ENCODE data around the gene ACKR3. TPM values are rescaled to one million over a fixed set of nuclear protein-coding genes. Genes with fewer than 3 reads are reported as not detected.
A peak's percentile ranks its signal among the peaks of the same experiment; 100 is the strongest.

The ACKR3 gene
- total RNA-seq, 4 donors from 2014 or later = 32.4 to 88.7 (median 55.0) TPM

DNA sequence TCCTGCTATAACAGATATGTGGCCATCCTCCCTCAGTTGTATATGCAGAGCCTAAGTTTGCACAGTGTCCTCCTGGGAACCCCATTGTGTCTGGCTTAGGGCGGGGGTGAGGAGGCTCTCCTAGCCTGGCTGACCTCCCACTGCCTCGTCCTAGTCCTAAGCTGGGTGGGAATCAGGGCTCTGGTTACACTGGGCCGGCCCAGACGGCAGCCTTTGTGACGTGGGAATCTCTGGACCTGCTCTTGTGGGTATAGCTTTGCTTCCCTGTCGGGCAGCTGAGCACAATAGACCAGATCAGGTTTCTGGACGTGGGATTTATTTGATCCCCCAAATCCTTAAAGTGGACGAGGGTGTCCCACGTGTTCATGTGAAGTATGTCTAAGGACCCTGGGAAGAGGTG is 2.9 kb downstream of the ACKR3 start:
- TF ChIP-seq, protein P1, sequence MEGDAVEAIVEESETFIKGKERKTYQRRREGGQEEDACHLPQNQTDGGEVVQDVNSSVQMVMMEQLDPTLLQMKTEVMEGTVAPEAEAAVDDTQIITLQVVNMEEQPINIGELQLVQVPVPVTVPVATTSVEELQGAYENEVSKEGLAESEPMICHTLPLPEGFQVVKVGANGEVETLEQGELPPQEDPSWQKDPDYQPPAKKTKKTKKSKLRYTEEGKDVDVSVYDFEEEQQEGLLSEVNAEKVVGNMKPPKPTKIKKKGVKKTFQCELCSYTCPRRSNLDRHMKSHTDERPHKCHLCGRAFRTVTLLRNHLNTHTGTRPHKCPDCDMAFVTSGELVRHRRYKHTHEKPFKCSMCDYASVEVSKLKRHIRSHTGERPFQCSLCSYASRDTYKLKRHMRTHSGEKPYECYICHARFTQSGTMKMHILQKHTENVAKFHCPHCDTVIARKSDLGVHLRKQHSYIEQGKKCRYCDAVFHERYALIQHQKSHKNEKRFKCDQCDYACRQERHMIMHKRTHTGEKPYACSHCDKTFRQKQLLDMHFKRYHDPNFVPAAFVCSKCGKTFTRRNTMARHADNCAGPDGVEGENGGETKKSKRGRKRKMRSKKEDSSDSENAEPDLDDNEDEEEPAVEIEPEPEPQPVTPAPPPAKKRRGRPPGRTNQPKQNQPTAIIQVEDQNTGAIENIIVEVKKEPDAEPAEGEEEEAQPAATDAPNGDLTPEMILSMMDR (IDR thresholded peaks at IDR 0.05) = no peak
- no peak for TF ChIP-seq EP300 (IDR thresholded peaks at IDR 0.05)
- TF ChIP-seq POLR2A (IDR thresholded peaks at IDR 0.05) = peak in 1 of 2 donors; percentile 22
- DNase-seq (ENCODE audit: low spot score in 2 of 2) = no peak
- Histone ChIP-seq H3K27ac (peak overlapping the region; percentile 38 to 94 (median 66)), H3K36me3 (no peaks in the 10 kb centered on the region), H3K4me3 (peak overlapping the region; percentile 22 to 61 (median 38)), H3K9me3 (no peaks in the 10 kb centered on the region), H3K4me1 (peaks cover 0 to 78% (median 34%) of the 10 kb centered on the region in 4 donors), H3K27me3 (no peaks in the 10 kb centered on the region)
- WGBS, 2 donors = 14 to 26% methylated on average over 9 of the region's 9 CpGs

DNA sequence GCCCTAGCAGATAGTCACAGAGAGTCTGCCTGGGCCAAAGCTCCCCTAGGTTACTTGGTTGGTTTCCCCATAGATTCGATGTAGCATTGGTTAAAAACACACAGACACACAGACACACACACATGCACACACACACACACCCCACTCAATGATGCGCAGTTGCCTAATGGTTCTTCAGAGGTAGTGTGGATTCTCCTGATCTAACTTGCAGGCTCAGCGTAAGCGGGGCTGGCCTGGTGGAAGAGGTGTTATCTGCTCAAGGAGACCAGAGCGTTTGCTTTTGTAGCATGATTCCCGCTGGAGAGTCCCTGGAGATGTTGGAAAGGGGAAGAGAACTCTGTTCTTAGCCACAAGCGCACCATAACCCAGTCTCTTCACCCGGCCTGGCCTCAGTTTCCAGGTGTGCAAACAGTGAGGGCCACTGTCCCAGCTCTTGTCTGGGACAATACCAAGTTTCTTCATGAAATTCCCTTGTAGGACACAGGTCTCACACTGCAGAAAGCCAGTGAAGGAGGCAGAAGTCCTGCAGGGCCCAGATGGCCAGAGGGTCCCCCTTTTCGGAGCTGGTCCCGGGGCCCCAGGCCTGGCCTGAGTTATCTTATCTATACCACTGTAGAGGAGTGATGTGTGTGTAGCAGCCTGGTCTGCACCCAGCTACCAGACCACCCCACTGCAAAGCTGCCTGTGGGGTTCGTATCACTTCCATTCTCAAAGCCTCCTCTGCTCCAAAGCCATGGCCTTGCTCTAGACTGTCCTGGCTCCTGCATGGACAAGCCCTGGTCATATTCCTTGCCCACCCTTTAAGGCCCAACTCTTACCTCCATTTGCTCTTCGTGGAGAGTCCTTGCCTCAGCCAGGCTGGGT is 3.7 kb downstream of the ACKR3 start:
- WGBS, 2 donors = 80% methylated on average over 12 of the region's 12 CpGs
- H3K27ac ChIP-seq = peak overlapping the region in 3 of 4 donors; percentile 38 to 94 (median 91)
- H3K36me3 ChIP-seq = no peaks in the 10 kb centered on the region
- no peak for DNase-seq (ENCODE audit: low spot score in 2 of 2)
- TF ChIP-seq POLR2A (IDR thresholded peaks at IDR 0.05) (no peak), EP300 (IDR thresholded peaks at IDR 0.05) (no peak)
- TF ChIP-seq, protein P1 (IDR thresholded peaks at IDR 0.05) = no peak
- H3K4me3 ChIP-seq = peak overlapping the region; percentile 22 to 61 (median 38)
- no peaks in the 10 kb centered on the region for H3K9me3 ChIP-seq
- H3K4me1 ChIP-seq = peaks cover 0 to 78% (median 38%) of the 10 kb centered on the region in 4 donors
- H3K27me3 ChIP-seq = no peaks in the 10 kb centered on the region

DNA sequence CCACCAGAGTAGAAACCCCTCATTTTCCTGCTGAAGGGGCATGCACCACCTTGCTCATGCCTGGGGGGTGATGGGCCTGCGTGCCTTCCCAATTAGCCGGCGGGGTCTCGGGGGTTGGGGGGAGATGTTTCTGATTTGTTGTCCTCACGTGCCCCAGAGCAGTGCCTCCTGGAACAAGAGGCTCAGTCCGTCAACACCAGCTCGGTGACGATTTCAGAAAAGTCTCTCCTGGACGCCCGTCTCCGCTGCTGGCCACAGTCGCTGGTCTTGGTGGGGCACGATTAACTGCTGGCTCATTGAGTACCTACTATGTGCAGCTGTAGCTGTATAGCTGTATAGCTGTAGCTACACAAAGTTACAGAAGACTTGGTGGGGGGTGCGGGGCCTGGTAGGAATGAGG is 4.4 kb downstream of the ACKR3 start:
- peak overlapping the region in 2 of 4 donors; percentile 8 to 61 for H3K4me3 ChIP-seq
- TF ChIP-seq EP300 (IDR thresholded peaks at IDR 0.05) (no peak), POLR2A (IDR thresholded peaks at IDR 0.05) (no peak)
- TF ChIP-seq, protein P1 (IDR thresholded peaks at IDR 0.05) = no peak
- peaks cover 0 to 78% (median 34%) of the 10 kb centered on the region in 4 donors for H3K4me1 ChIP-seq
- 82 to 87% methylated on average over 13 to 14 of the region's 14 CpGs for WGBS, 2 donors
- no peaks in the 10 kb centered on the region for H3K9me3 ChIP-seq
- no peaks in the 10 kb centered on the region for H3K36me3 ChIP-seq
- no peaks in the 10 kb centered on the region for H3K27me3 ChIP-seq
- no peak for DNase-seq (ENCODE audit: low spot score in 2 of 2)
- H3K27ac ChIP-seq = peak overlapping the region in 3 of 4 donors; percentile 24 to 94 (median 89)

DNA sequence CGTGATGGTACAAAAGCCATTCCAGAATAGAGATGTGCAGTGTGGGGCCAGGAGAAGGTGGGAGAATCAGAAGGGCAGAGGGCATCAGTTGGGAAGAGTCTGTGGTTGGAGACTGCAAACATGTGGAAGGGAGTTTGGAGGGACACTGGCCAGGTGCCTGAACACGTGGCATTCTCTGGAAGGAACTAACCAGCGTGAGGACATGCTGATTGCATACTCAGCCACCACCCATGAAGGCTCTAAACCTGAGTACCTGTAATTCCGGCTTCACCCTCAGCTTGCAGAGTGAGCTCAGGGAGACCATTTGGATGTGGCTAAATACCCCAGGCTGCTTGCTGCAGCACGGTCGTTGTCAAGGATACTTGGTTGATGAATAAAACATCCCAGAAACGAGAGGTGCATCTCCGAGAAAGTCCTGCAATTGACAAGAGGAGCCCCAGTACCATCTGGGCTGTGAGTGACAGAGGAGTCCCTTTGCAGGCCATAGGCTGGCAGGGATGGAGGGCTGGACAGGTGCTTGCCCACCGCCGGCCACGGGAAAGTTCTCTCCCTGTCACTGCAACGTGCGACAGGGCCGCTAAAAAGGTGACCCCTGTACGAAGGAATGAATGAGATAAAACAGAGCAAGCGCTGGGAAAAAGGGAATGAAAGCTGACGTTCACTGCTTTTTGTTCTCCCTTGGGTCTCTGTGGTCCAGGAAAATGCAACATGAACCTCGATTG is 5.0 kb downstream of the ACKR3 start:
- H3K9me3 ChIP-seq = no peaks in the 10 kb centered on the region
- TF ChIP-seq POLR2A (IDR thresholded peaks at IDR 0.05) (no peak), EP300 (IDR thresholded peaks at IDR 0.05) (peak in 1 of 2 donors; percentile 18)
- H3K27ac ChIP-seq = peak overlapping the region; percentile 24 to 94 (median 58)
- peak overlapping the region in 1 of 4 donors; percentile 61 for H3K4me3 ChIP-seq
- WGBS, 2 donors = 38 to 40% methylated on average over 18 of the region's 18 CpGs
- H3K36me3 ChIP-seq = no peaks in the 10 kb centered on the region
- H3K4me1 ChIP-seq = peaks cover 0 to 78% (median 32%) of the 10 kb centered on the region in 4 donors
- DNase-seq (ENCODE audit: low spot score in 2 of 2) = no peak
- H3K27me3 ChIP-seq = no peaks in the 10 kb centered on the region

DNA sequence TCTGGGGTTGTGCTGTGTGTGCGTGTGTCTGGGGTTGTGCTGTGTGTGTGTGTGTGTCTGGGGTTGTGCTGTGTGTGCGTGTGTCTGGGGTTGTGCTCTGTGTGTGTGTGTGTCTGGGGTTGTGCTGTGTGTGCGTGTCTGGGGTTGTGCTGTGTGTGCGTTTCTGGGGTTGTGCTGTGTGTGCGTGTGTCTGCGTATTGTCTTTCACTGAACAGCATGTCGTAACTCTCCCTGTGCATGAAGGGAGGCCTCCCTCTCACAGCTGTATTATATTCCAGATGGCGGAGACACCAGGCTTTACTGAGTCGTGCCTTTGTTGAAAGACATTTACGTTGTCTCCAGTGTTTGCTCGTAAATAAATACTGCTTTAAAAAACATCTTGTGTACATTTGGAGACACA is 5.9 kb downstream of the ACKR3 start:
- H3K27me3 ChIP-seq = no peaks in the 10 kb centered on the region
- TF ChIP-seq, protein P1 (IDR thresholded peaks at IDR 0.05) = no peak
- TF ChIP-seq EP300 (IDR thresholded peaks at IDR 0.05) (no peak), POLR2A (IDR thresholded peaks at IDR 0.05) (no peak)
- H3K36me3 ChIP-seq = peaks cover 0 to 8% (median 0%) of the 10 kb centered on the region in 3 donors
- WGBS, 2 donors = 50 to 62% methylated on average over 11 of the region's 11 CpGs
- peaks cover 0 to 85% (median 32%) of the 10 kb centered on the region in 4 donors for H3K4me1 ChIP-seq
- H3K4me3 ChIP-seq = no peak overlapping the region
- DNase-seq (ENCODE audit: low spot score in 2 of 2) = no peak
- H3K27ac ChIP-seq = peak overlapping the region; percentile 22 to 94 (median 72)
- H3K9me3 ChIP-seq = no peaks in the 10 kb centered on the region

Data from tibial nerve (tissue), 4 donors.